ENCODE measurements around the gene PHF2. TPM values are rescaled to one million over a fixed set of nuclear protein-coding genes. Genes with fewer than 3 reads are reported as not detected.

The PHF2 gene
- total RNA-seq, 1 donor from 2014 or later, result 27.7 TPM

GRCh38 chr9:93667006-93667405 is 90.6 kb downstream of the PHF2 start:
- peak in 1 of 2 donors; percentile 18 for TF ChIP-seq POLR2AphosphoS5 (IDR thresholded peaks at IDR 0.05; ENCODE audit: insufficient read depth in 1 of 2, low read depth in 1 of 2)
- no peak for TF ChIP-seq POLR2A (IDR thresholded peaks at IDR 0.05)
- TF ChIP-seq CTCF (IDR thresholded peaks at IDR 0.05), result no peak

GRCh38 chr9:93667627-93668026 is 91.2 kb downstream of the PHF2 start:
- no peaks in the 10 kb centered on the region for H3K9me3 ChIP-seq
- H3K4me1 ChIP-seq, result no peaks in the 10 kb centered on the region
- DNase-seq (ENCODE audit: extremely low spot score in 2 of 2), result no peak
- no peak overlapping the region for H3K4me3 ChIP-seq
- peaks cover 0 to 40% of the 10 kb centered on the region in 2 donors for H3K36me3 ChIP-seq
- intact Hi-C loops (cut with DNase I), result no loop called here
- H3K27ac ChIP-seq, result no peak overlapping the region
- TF ChIP-seq POLR2A (IDR thresholded peaks at IDR 0.05), result no peak
- TF ChIP-seq POLR2AphosphoS5 (IDR thresholded peaks at IDR 0.05; ENCODE audit: insufficient read depth in 1 of 2, low read depth in 1 of 2), result no peak
- TF ChIP-seq CTCF (IDR thresholded peaks at IDR 0.05), result no peak
- no peaks in the 10 kb centered on the region for H3K27me3 ChIP-seq

More at GRCh38 chr9:93667006-93667405, 90.6 kb downstream of the PHF2 start:
- Histone ChIP-seq H3K4me1 (no peaks in the 10 kb centered on the region), H3K27ac (no peak overlapping the region), H3K27me3 (no peaks in the 10 kb centered on the region), H3K9me3 (no peaks in the 10 kb centered on the region), H3K36me3 (peaks cover 0 to 43% of the 10 kb centered on the region in 2 donors), H3K4me3 (no peak overlapping the region)
- no peak for DNase-seq (ENCODE audit: extremely low spot score in 2 of 2)
- intact Hi-C loops (cut with DNase I), result no loop called here

DNA sequence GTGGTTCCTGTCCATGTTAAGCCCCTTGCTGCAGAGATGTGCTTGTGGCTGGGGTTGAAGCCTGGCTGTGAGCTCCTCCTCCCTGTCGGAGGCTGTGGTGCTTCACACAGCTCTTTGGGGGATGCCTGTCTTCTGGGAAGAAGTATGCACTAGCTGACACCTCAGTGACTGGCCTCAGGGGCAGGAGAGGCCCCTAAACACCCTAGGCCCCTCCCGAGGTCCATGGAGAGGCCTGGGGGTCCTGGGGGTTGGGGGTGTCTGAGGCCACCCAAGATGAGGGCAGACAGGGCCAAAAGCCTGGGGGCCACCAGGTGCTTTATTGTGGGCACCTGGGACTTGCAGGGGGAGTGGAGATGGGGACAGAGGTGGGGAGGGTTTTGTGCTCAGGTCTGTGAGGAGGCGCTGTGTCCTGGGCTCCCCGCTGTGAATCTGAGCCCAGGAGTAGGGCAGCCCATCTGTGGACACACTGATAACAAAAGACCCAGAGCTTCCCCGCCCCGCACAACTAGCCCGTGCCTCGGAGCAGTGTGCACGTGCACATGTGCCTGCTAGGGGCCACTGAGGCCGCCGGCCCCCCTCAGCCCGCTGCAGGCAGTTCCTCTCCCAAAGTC is 92.0 kb downstream of the PHF2 start:
- H3K4me3 ChIP-seq, result no peak overlapping the region
- H3K36me3 ChIP-seq, result peaks cover 0 to 34% of the 10 kb centered on the region in 2 donors
- H3K9me3 ChIP-seq, result no peaks in the 10 kb centered on the region
- intact Hi-C loops (cut with DNase I), result no loop called here
- H3K4me1 ChIP-seq, result no peaks in the 10 kb centered on the region
- DNase-seq (ENCODE audit: extremely low spot score in 2 of 2), result no peak
- no peaks in the 10 kb centered on the region for H3K27me3 ChIP-seq
- TF ChIP-seq POLR2AphosphoS5 (IDR thresholded peaks at IDR 0.05; ENCODE audit: insufficient read depth in 1 of 2, low read depth in 1 of 2), result no peak
- no peak for TF ChIP-seq CTCF (IDR thresholded peaks at IDR 0.05)
- no peak for TF ChIP-seq POLR2A (IDR thresholded peaks at IDR 0.05)
- no peak overlapping the region for H3K27ac ChIP-seq

DNA sequence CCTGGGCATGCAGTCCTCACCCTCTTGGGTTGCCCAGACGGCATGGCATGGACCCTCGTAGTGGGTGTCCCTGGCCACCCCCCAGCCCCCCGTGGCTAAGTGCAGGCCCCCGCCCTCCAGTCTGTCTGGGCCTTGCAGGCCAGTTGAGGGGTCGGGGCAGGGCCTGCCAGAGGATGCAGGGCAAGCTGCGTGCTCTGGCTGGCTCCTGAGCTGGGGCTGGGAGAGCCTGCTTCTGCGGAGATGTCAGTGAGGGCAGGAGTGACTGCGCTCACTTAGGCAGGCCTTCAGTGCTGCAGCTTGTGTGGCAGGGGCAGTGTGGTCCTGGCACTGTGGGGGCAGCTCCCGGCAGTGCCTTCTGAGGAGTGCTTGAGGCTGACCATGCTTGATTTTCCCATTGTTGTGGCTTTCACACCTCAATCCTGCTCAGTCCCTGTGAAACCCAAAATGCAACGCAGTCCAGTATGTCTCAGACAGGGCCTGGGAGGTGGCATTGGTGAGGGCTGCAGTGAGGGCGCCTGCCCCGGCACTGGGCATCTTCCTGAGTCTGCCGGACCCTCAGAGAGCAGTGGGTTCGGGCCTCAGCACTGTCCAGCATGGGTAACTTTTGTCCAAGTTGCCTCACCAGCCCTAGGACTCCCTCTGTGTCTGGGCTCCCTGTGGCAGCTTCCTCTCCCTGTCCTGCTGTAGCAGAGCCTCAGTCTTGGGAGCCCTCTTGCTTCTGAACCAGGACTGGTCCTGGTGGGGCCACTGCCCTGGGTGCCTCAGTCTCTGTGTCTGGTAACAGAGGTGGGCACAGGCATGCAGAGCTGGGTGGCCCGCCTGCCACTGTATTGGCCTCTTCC is 93.0 kb downstream of the PHF2 start:
- intact Hi-C loops (cut with DNase I), result no loop called here
- Histone ChIP-seq H3K36me3 (peaks cover 0 to 32% of the 10 kb centered on the region in 2 donors), H3K9me3 (no peaks in the 10 kb centered on the region), H3K4me1 (no peaks in the 10 kb centered on the region), H3K4me3 (no peak overlapping the region), H3K27ac (no peak overlapping the region), H3K27me3 (no peaks in the 10 kb centered on the region)
- TF ChIP-seq POLR2A (IDR thresholded peaks at IDR 0.05) (no peak), CTCF (IDR thresholded peaks at IDR 0.05) (no peak), POLR2AphosphoS5 (IDR thresholded peaks at IDR 0.05; ENCODE audit: insufficient read depth in 1 of 2, low read depth in 1 of 2) (no peak)
- DNase-seq (ENCODE audit: extremely low spot score in 2 of 2), result peak in 1 of 2 donors; percentile 77

DNA sequence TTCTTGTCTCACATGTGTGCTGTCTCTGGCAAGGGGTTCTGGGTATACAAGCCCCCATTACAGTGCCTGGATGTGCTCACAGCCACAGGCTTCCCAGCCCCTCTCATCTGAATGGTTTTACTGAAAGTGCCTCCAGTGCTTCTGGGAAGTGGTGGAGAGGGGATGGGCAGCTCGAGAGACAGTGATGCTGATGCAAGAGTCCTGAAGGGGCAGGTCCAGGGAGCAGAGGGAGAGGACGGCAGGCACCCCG is 93.5 kb downstream of the PHF2 start:
- no peak for TF ChIP-seq CTCF (IDR thresholded peaks at IDR 0.05)
- H3K36me3 ChIP-seq, result peaks cover 0 to 32% of the 10 kb centered on the region in 2 donors

More for the DNA sequence above, 93.5 kb downstream of the PHF2 start:
- peak in 1 of 2 donors; percentile 75 for DNase-seq (ENCODE audit: extremely low spot score in 2 of 2)
- intact Hi-C loops (cut with DNase I), result no loop called here
- Histone ChIP-seq H3K4me3 (no peak overlapping the region), H3K27ac (no peak overlapping the region), H3K9me3 (no peaks in the 10 kb centered on the region), H3K27me3 (no peaks in the 10 kb centered on the region), H3K4me1 (no peaks in the 10 kb centered on the region)

Measured in vagina (tissue), 2 donors.